ENCODE results near the gene PITPNM2.

The PITPNM2 gene

GRCh38 chr12:123151457-123152454 is 866 bp upstream of the PITPNM2 start:
- H3K4me1 Mint-ChIP-seq = peaks cover 36% of the 10 kb centered on the region
- H3K9me3 Mint-ChIP-seq = no peaks in the 10 kb centered on the region
- H3K27me3 Mint-ChIP-seq = no peaks in the 10 kb centered on the region
- no peak for DNase-seq
- H3K4me3 Mint-ChIP-seq = peak overlapping the region; percentile 78
- peaks cover 24% of the 10 kb centered on the region for H3K36me3 Mint-ChIP-seq (ENCODE audit: low read depth)
- H3K27ac Mint-ChIP-seq = peak overlapping the region; percentile 78
- ATAC-seq = peak; percentile 6

GRCh38 chr12:123150275-123150743 is 581 bp downstream of the PITPNM2 start:
- no peaks in the 10 kb centered on the region for H3K9me3 Mint-ChIP-seq
- no peaks in the 10 kb centered on the region for H3K27me3 Mint-ChIP-seq
- peaks cover 25% of the 10 kb centered on the region for H3K36me3 Mint-ChIP-seq (ENCODE audit: low read depth)
- peak overlapping the region; percentile 52 for H3K27ac Mint-ChIP-seq
- ATAC-seq (peak; percentile 48), DNase-seq (peak; percentile 54)
- peaks cover 36% of the 10 kb centered on the region for H3K4me1 Mint-ChIP-seq
- H3K4me3 Mint-ChIP-seq = peak overlapping the region; percentile 77

- Mint-ChIP-seq H3K4me1 (peaks cover 36% of the 10 kb centered on the region), H3K36me3 (ENCODE audit: low read depth) (peaks cover 25% of the 10 kb centered on the region), H3K4me3 (peak overlapping the region; percentile 77), H3K27me3 (no peaks in the 10 kb centered on the region), H3K9me3 (no peaks in the 10 kb centered on the region), H3K27ac (peak overlapping the region; percentile 52)
- ATAC-seq (no peak), DNase-seq (no peak)
Observed at GRCh38 chr12:123149501-123150274, 1.2 kb downstream of the PITPNM2 start.

- no peaks in the 10 kb centered on the region for H3K27me3 Mint-ChIP-seq
- peaks cover 22% of the 10 kb centered on the region for H3K36me3 Mint-ChIP-seq (ENCODE audit: low read depth)
- ATAC-seq (no peak), DNase-seq (no peak)
- peak overlapping the region; percentile 77 for H3K4me3 Mint-ChIP-seq
- H3K4me1 Mint-ChIP-seq = peaks cover 38% of the 10 kb centered on the region
- H3K9me3 Mint-ChIP-seq = no peaks in the 10 kb centered on the region
- peak overlapping the region; percentile 52 for H3K27ac Mint-ChIP-seq
Observed at GRCh38 chr12:123149088-123149487, 1.8 kb downstream of the PITPNM2 start.

GRCh38 chr12:123148655-123149054 is 2.2 kb downstream of the PITPNM2 start:
- peaks cover 19% of the 10 kb centered on the region for H3K36me3 Mint-ChIP-seq (ENCODE audit: low read depth)
- H3K27me3 Mint-ChIP-seq = no peaks in the 10 kb centered on the region
- no peaks in the 10 kb centered on the region for H3K9me3 Mint-ChIP-seq
- ATAC-seq (no peak), DNase-seq (no peak)
- H3K27ac Mint-ChIP-seq = no peak overlapping the region
- no peak overlapping the region for H3K4me3 Mint-ChIP-seq
- H3K4me1 Mint-ChIP-seq = peaks cover 40% of the 10 kb centered on the region

GRCh38 chr12:123148223-123148622 is 2.7 kb downstream of the PITPNM2 start:
- Mint-ChIP-seq H3K36me3 (ENCODE audit: low read depth) (peaks cover 16% of the 10 kb centered on the region), H3K27ac (no peak overlapping the region), H3K4me3 (no peak overlapping the region), H3K9me3 (no peaks in the 10 kb centered on the region), H3K27me3 (no peaks in the 10 kb centered on the region), H3K4me1 (peaks cover 40% of the 10 kb centered on the region)
- no peak for DNase-seq
- no peak for ATAC-seq

- H3K27ac Mint-ChIP-seq = no peak overlapping the region
- no peak for ATAC-seq
- no peak overlapping the region for H3K4me3 Mint-ChIP-seq
- DNase-seq = no peak
- H3K9me3 Mint-ChIP-seq = no peaks in the 10 kb centered on the region
- peaks cover 6% of the 10 kb centered on the region for H3K36me3 Mint-ChIP-seq (ENCODE audit: low read depth)
- H3K27me3 Mint-ChIP-seq = no peaks in the 10 kb centered on the region
- peaks cover 48% of the 10 kb centered on the region for H3K4me1 Mint-ChIP-seq
Observed at GRCh38 chr12:123145211-123145610, 5.7 kb downstream of the PITPNM2 start.

GRCh38 chr12:123143736-123144461 is 7.0 kb downstream of the PITPNM2 start:
- DNase-seq (no peak), ATAC-seq (no peak)
- Mint-ChIP-seq H3K27me3 (no peaks in the 10 kb centered on the region), H3K36me3 (ENCODE audit: low read depth) (peaks cover 1% of the 10 kb centered on the region), H3K4me3 (no peak overlapping the region), H3K4me1 (peaks cover 47% of the 10 kb centered on the region), H3K27ac (no peak overlapping the region), H3K9me3 (no peaks in the 10 kb centered on the region)

GRCh38 chr12:123142921-123143735 is 7.8 kb downstream of the PITPNM2 start:
- peak; percentile 35 for ATAC-seq
- H3K4me1 Mint-ChIP-seq = peaks cover 40% of the 10 kb centered on the region
- H3K27ac Mint-ChIP-seq = no peak overlapping the region

GRCh38 chr12:123142518-123142840 is 8.4 kb downstream of the PITPNM2 start:
- H3K27ac Mint-ChIP-seq = no peak overlapping the region
- H3K36me3 Mint-ChIP-seq (ENCODE audit: low read depth) = peaks cover 1% of the 10 kb centered on the region
- H3K9me3 Mint-ChIP-seq = no peaks in the 10 kb centered on the region
- no peaks in the 10 kb centered on the region for H3K27me3 Mint-ChIP-seq
- DNase-seq (no peak), ATAC-seq (no peak)
- peaks cover 37% of the 10 kb centered on the region for H3K4me1 Mint-ChIP-seq
- H3K4me3 Mint-ChIP-seq = no peak overlapping the region

More at GRCh38 chr12:123142921-123143735, 7.8 kb downstream of the PITPNM2 start:
- Mint-ChIP-seq H3K36me3 (ENCODE audit: low read depth) (peaks cover 1% of the 10 kb centered on the region), H3K4me3 (no peak overlapping the region), H3K27me3 (no peaks in the 10 kb centered on the region), H3K9me3 (no peaks in the 10 kb centered on the region)
- DNase-seq = no peak

GRCh38 chr12:123141615-123142517 is 9.0 kb downstream of the PITPNM2 start:
- Mint-ChIP-seq H3K36me3 (ENCODE audit: low read depth) (peaks cover 1% of the 10 kb centered on the region), H3K27ac (no peak overlapping the region), H3K4me1 (peaks cover 35% of the 10 kb centered on the region), H3K27me3 (no peaks in the 10 kb centered on the region), H3K4me3 (no peak overlapping the region), H3K9me3 (no peaks in the 10 kb centered on the region)
- DNase-seq (no peak), ATAC-seq (no peak)

GRCh38 chr12:123140676-123141614 is 9.9 kb downstream of the PITPNM2 start:
- no peak for ATAC-seq
- Mint-ChIP-seq H3K4me1 (peaks cover 35% of the 10 kb centered on the region), H3K27ac (no peak overlapping the region)

More at GRCh38 chr12:123140676-123141614, 9.9 kb downstream of the PITPNM2 start:
- no peaks in the 10 kb centered on the region for H3K27me3 Mint-ChIP-seq
- peaks cover 3% of the 10 kb centered on the region for H3K36me3 Mint-ChIP-seq (ENCODE audit: low read depth)
- no peak for DNase-seq
- H3K9me3 Mint-ChIP-seq = no peaks in the 10 kb centered on the region
- no peak overlapping the region for H3K4me3 Mint-ChIP-seq
